Activated naive CD8-positive, alpha-beta T cell treated with anti-CD3 and anti-CD28 coated beads, Interleukin-2, amount 50 U/mL, for 24 hours (primary cell): ENCODE data around the gene L3MBTL1.
"Not testable (repeated sequence)": the region's sequence is repeated elsewhere in the genome, so short reads cannot be mapped to it uniquely, and the experiment has no call there.

Experiments used
- ATAC-seq: fragments of 150-1000 bp; cut with Tn5 transposase; one replicate; pipeline ENCODE4 v1.10.0; 2021
- DNase-seq: peaks from one replicate; pipeline ENCODE4 v3.0.0; 2021
- H3K27ac Mint-ChIP-seq: one replicate; pipeline ENCODE4 v1.8.0; 2021; ENCODE audit warnings: mild to moderate bottlenecking, mixed read lengths
- H3K27me3 Mint-ChIP-seq: one replicate; pipeline ENCODE4 v1.8.0; 2021; ENCODE audit warnings: mixed read lengths
- H3K36me3 Mint-ChIP-seq: one replicate; pipeline ENCODE4 v1.8.0; 2021; ENCODE audit warnings: low read depth, mixed read lengths
- H3K4me1 Mint-ChIP-seq: one replicate; pipeline ENCODE4 v1.8.0; 2021; ENCODE audit warnings: mixed read lengths
- H3K4me3 Mint-ChIP-seq: one replicate; pipeline ENCODE4 v1.8.0; 2021; ENCODE audit warnings: mild to moderate bottlenecking, moderate library complexity, mixed read lengths
- H3K9me3 Mint-ChIP-seq: one replicate; pipeline ENCODE4 v1.8.0; 2021; ENCODE audit warnings: mixed read lengths

L3MBTL1 gene

DNA sequence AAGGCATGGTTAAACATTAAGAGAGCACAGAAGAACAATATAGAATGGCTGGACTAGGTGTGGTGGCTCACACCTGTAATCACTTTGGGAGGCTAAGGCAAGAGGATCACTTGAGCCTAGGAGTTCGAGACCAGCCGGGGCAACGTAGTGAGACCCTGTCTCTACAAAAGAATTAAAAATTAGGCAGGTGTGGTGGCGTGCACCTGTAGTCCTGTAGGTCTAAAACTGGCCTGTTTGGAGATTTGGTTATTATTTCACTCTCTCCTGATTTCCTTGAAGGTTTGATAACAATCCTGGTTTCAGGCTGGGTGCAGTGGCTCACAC, 34.2 kb upstream of the L3MBTL1 start:
- Mint-ChIP-seq H3K4me3 (no peak overlapping the region), H3K36me3 (peaks cover 7% of the 10 kb centered on the region), H3K9me3 (no peaks in the 10 kb centered on the region), H3K27ac (no peak overlapping the region), H3K27me3 (no peaks in the 10 kb centered on the region), H3K4me1 (no peaks in the 10 kb centered on the region)
- ATAC-seq (no peak), DNase-seq (no peak)

GRCh38 chr20:43477193-43477592, 30.3 kb upstream of the L3MBTL1 start:
- Mint-ChIP-seq H3K36me3 (peaks cover 2% of the 10 kb centered on the region), H3K4me1 (no peaks in the 10 kb centered on the region), H3K27me3 (no peaks in the 10 kb centered on the region), H3K9me3 (no peaks in the 10 kb centered on the region), H3K27ac (no peak overlapping the region), H3K4me3 (no peak overlapping the region)
- ATAC-seq = no peak
- DNase-seq = no peak

GRCh38 chr20:43477619-43478018, 29.9 kb upstream of the L3MBTL1 start:
- no peak overlapping the region for H3K4me3 Mint-ChIP-seq
- H3K27me3 Mint-ChIP-seq = no peaks in the 10 kb centered on the region
- DNase-seq (no peak), ATAC-seq (no peak)
- H3K9me3 Mint-ChIP-seq = no peaks in the 10 kb centered on the region
- H3K4me1 Mint-ChIP-seq = no peaks in the 10 kb centered on the region
- no peak overlapping the region for H3K27ac Mint-ChIP-seq
- H3K36me3 Mint-ChIP-seq = peaks cover 2% of the 10 kb centered on the region

- ATAC-seq (no peak), DNase-seq (no peak)
- H3K4me1 Mint-ChIP-seq = peaks cover 2% of the 10 kb centered on the region
- no peak overlapping the region for H3K27ac Mint-ChIP-seq
- H3K9me3 Mint-ChIP-seq = peaks cover 16% of the 10 kb centered on the region
- H3K36me3 Mint-ChIP-seq = no peaks in the 10 kb centered on the region
- H3K4me3 Mint-ChIP-seq = no peak overlapping the region
- H3K27me3 Mint-ChIP-seq = peaks cover 10% of the 10 kb centered on the region
Measured at GRCh38 chr20:43490038-43490437, 17.5 kb upstream of the L3MBTL1 start.

GRCh38 chr20:43492101-43492500, 15.4 kb upstream of the L3MBTL1 start:
- H3K4me3 Mint-ChIP-seq = no peak overlapping the region
- H3K27ac Mint-ChIP-seq = no peak overlapping the region
- peak; percentile 89 for ATAC-seq
- peaks cover 2% of the 10 kb centered on the region for H3K4me1 Mint-ChIP-seq
- H3K9me3 Mint-ChIP-seq = peaks cover 11% of the 10 kb centered on the region
- H3K27me3 Mint-ChIP-seq = peaks cover 10% of the 10 kb centered on the region
- no peaks in the 10 kb centered on the region for H3K36me3 Mint-ChIP-seq
- no peak for DNase-seq

DNA sequence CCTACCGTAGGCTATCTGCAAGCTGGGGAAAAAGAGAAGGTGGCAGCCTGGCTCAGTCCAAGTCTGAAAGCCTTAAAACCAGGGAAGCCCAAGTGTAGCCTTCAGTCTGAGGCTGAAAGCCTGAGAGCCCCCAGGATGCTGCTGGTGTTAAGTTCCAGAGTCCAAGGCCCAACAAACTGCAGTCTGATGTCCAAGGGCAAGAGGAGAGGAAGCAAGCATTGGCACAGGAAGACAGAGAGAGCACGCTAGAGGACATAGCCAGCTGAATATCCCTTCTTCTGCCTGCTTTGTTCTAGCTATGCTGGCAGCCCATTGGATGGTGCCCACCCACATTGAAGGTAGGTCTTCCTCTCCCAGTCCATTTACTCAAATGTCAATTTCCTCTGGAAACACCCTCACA, 12.1 kb upstream of the L3MBTL1 start:
- Mint-ChIP-seq H3K4me3 (no peak overlapping the region), H3K36me3 (no peaks in the 10 kb centered on the region), H3K9me3 (no peaks in the 10 kb centered on the region), H3K27me3 (peaks cover 6% of the 10 kb centered on the region), H3K4me1 (peaks cover 2% of the 10 kb centered on the region), H3K27ac (no peak overlapping the region)
- ATAC-seq (no peak), DNase-seq (no peak)

- not testable (repeated sequence) for H3K4me1 Mint-ChIP-seq, DNase-seq, H3K4me3 Mint-ChIP-seq, H3K27ac Mint-ChIP-seq, H3K36me3 Mint-ChIP-seq, H3K9me3 Mint-ChIP-seq, ATAC-seq
- peaks cover 23% of the 10 kb centered on the region for H3K27me3 Mint-ChIP-seq
Measured at GRCh38 chr20:43502021-43502420, 5.5 kb upstream of the L3MBTL1 start.

GRCh38 chr20:43506238-43506637, 1.3 kb upstream of the L3MBTL1 start:
- Mint-ChIP-seq H3K27me3 (peaks cover 36% of the 10 kb centered on the region), H3K27ac (no peak overlapping the region), H3K36me3 (no peaks in the 10 kb centered on the region), H3K4me3 (no peak overlapping the region), H3K4me1 (peaks cover 1% of the 10 kb centered on the region), H3K9me3 (no peaks in the 10 kb centered on the region)
- ATAC-seq = no peak
- DNase-seq = no peak

DNA sequence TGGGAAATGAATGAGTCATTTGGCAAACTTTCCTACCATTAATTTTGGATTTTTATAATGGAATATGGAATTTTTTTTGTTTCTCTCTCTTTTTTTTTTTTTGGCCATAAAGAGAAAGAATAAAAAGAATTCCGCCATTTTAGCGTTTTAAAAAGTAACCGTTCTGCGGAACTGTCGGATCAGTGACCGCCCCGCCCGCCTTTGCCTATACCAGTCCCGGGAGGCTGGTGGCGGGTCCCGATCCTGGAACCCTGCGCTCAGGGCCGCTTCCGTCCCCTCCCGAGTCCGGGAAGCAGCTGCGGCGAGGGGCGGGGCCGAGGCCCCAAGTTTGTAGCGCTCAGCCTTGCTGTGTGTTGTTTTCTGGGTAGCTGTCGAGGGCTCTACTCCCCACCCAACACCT, 609 bp downstream of the L3MBTL1 start:
- ATAC-seq = no peak
- H3K4me3 Mint-ChIP-seq = peak overlapping the region; percentile 70

DNA sequence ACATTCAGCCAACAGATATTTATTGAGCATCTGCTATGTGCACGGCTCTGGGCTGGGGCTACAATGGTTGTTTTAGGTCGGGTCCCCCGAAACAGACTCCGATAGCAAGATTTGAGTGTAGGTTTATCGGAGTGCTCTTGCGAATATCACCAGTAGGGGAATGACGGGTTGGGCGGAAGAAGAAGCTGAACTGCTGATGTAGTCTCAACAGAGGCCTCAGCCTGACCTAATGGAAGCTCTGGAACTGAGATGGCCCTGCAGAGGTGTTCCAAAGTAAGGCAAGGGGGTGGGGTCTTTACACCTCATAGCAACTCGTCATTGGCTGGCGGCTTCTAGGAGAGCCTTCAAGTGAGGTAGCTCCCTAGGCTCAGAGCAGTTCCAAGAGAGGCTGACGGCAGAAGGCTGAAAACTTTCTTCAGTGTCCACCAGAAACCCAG, 1.1 kb downstream of the L3MBTL1 start:
- Mint-ChIP-seq H3K36me3 (no peaks in the 10 kb centered on the region), H3K9me3 (no peaks in the 10 kb centered on the region), H3K4me1 (peaks cover 1% of the 10 kb centered on the region), H3K4me3 (peak overlapping the region; percentile 70), H3K27ac (no peak overlapping the region), H3K27me3 (peaks cover 35% of the 10 kb centered on the region)
- ATAC-seq (no peak), DNase-seq (no peak)

More for the DNA sequence above, 609 bp downstream of the L3MBTL1 start:
- H3K9me3 Mint-ChIP-seq = no peaks in the 10 kb centered on the region
- no peaks in the 10 kb centered on the region for H3K36me3 Mint-ChIP-seq
- H3K27ac Mint-ChIP-seq = no peak overlapping the region
- peaks cover 1% of the 10 kb centered on the region for H3K4me1 Mint-ChIP-seq
- DNase-seq = no peak
- peaks cover 35% of the 10 kb centered on the region for H3K27me3 Mint-ChIP-seq

DNA sequence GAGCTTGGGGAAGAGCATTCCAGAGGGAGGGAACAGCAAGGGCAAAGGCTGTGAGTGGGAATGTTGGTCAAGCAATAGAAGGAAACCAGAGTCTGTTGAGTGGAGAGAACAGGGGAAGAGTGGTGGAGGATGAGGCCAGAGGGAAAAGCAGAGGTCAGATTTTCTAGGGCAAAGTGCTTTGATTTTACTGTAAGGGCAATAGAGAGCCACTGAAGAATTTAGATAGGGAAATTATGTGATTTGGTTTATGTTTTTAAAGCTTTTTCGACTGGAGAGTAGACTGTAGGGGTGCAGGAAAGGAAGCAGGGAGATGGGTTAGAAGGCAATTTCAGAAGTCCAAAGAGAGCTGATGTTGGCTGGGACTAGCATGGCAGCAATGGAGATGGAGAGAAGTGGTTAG, 4.4 kb downstream of the L3MBTL1 start:
- DNase-seq (no peak), ATAC-seq (no peak)
- Mint-ChIP-seq H3K9me3 (no peaks in the 10 kb centered on the region), H3K4me1 (peaks cover 5% of the 10 kb centered on the region), H3K36me3 (no peaks in the 10 kb centered on the region), H3K27me3 (peaks cover 17% of the 10 kb centered on the region), H3K27ac (no peak overlapping the region), H3K4me3 (no peak overlapping the region)

GRCh38 chr20:43513372-43513930, 6.0 kb downstream of the L3MBTL1 start:
- no peak overlapping the region for H3K27ac Mint-ChIP-seq
- peak overlapping the region; percentile 91 for H3K4me3 Mint-ChIP-seq

DNA sequence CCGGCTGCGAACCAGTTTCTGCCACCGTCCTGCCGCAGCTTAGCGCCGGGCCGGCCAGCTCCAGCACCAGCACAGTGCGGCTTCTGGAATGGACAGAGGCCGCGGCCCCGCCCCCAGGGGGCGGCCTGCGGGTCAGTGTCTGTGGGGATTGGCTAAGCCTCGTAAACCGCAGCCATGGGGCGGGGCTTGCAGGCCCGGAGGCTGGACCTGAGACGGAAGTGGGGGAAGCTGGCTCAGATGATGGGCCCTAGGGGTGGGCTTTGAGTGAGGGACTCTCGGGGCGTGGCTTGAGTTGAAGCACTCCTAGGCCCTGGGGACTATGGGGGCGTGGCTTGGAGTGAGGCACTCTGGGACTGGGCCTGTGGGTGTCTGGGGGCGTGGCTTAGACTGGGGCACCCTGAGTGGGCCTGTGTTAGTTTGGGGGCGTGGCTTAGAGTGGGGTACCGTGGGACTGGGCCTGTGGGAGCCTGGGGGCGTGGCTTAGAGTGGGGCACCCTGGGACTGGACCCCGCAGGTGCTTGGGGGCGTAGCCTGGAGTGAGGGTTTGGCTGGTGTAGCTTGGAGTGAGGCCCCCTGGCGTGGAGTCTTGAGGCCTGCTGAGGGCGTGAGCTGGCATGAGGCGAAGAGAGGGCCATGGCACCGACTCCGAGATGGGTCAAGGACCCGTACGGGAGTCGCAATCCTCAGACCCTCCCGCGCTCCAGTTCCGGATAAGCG, 6.6 kb downstream of the L3MBTL1 start:
- ATAC-seq (peak; percentile 92), DNase-seq (peak; percentile 88)
- H3K4me3 Mint-ChIP-seq = peak overlapping the region; percentile 91
- H3K27ac Mint-ChIP-seq = peak overlapping the region; percentile 87
- no peaks in the 10 kb centered on the region for H3K36me3 Mint-ChIP-seq
- peaks cover 4% of the 10 kb centered on the region for H3K27me3 Mint-ChIP-seq
- peaks cover 5% of the 10 kb centered on the region for H3K4me1 Mint-ChIP-seq
- H3K9me3 Mint-ChIP-seq = no peaks in the 10 kb centered on the region

More at GRCh38 chr20:43513372-43513930, 6.0 kb downstream of the L3MBTL1 start:
- no peak for DNase-seq
- Mint-ChIP-seq H3K36me3 (no peaks in the 10 kb centered on the region), H3K4me1 (peaks cover 5% of the 10 kb centered on the region), H3K9me3 (no peaks in the 10 kb centered on the region), H3K27me3 (peaks cover 11% of the 10 kb centered on the region)
- no peak for ATAC-seq

GRCh38 chr20:43514648-43514999, 7.1 kb downstream of the L3MBTL1 start:
- no peaks in the 10 kb centered on the region for H3K9me3 Mint-ChIP-seq
- peaks cover under 1% of the 10 kb centered on the region for H3K27me3 Mint-ChIP-seq
- peaks cover 5% of the 10 kb centered on the region for H3K4me1 Mint-ChIP-seq
- peak overlapping the region; percentile 91 for H3K4me3 Mint-ChIP-seq
- DNase-seq (peak; percentile 25), ATAC-seq (peak; percentile 1)
- no peaks in the 10 kb centered on the region for H3K36me3 Mint-ChIP-seq
- H3K27ac Mint-ChIP-seq = peak overlapping the region; percentile 87

DNA sequence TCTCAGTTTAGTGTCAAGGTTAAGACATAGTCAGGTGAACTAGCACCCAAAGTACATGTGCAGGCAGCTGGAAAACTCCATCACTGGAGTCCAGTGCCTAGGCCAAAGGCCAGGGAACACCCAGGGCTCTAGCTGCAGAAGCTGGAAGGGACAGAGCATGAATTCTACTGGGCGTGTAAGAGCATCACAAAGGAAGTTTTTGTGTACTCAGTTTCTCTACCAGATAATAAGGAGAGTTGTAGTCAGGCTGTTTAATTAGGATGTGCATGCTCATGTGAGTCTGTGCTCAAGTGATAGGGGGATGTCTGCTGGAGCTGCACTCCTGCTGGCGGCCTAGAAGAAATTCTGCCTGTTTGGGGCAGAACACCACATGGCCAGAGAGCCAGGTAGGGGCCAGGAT, 8.1 kb downstream of the L3MBTL1 start:
- no peak overlapping the region for H3K27ac Mint-ChIP-seq
- H3K4me1 Mint-ChIP-seq = peaks cover 5% of the 10 kb centered on the region
- DNase-seq = no peak
- no peaks in the 10 kb centered on the region for H3K36me3 Mint-ChIP-seq
- ATAC-seq = no peak
- H3K27me3 Mint-ChIP-seq = no peaks in the 10 kb centered on the region
- H3K9me3 Mint-ChIP-seq = no peaks in the 10 kb centered on the region
- H3K4me3 Mint-ChIP-seq = peak overlapping the region; percentile 91
